ENCODE data around the gene LCN12. TPM values are rescaled to one million over a fixed set of nuclear protein-coding genes. Genes with fewer than 3 reads are reported as not detected.

LCN12 gene
- polyA plus RNA-seq, 3 donors: 0.29 TPM; not detected in 2

DNA sequence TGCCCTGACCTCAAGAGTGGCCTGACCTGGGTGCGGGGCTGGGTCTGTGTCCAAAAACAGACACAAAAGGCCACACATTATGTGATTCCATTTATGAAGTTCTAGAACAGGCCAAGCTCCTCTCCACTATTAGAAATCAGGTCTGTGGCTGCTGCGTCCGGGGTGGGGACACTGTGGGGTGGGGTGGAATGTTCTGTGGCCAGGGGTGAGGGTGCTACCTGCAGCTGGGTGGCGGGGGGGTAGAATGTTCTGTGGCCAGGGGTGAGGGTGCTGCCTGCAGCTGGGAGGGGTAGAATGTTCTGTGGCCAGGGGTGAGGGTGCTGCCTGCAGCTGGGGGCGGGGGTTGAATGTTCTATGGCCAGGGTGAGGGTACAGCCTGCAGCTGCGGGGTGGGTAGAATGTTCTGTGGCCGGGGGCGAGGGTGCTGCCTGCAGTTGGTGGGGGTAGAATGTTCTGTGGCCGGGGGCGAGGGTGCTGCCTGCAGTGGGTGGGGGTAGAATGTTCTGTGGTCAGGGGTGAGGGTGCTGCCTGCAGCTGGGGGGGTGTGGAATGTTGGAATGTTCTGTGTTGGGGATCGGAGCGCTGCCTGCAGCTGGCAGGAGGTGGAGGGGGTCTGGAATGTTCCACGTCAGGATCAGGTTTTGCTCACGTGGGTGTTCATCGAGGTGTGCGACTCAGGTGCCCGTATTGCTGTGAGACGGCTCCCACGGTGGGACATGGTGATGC, 8.3 kb downstream of the LCN12 start:
- peaks cover 3% of the 10 kb centered on the region for H3K4me1 Mint-ChIP-seq
- H3K36me3 ChIP-seq (replicated peaks in 1 of 2; ENCODE audit: control insufficient read depth in 1 of 2, insufficient read depth in 2 of 2, low read length in 2 of 2): no peaks in the 10 kb centered on the region
- peaks cover 4 to 6% of the 10 kb centered on the region in 2 donors for H3K4me1 ChIP-seq (ENCODE audit: control insufficient read depth in 1 of 2, insufficient read depth in 2 of 2, low read length in 2 of 2)

DNA sequence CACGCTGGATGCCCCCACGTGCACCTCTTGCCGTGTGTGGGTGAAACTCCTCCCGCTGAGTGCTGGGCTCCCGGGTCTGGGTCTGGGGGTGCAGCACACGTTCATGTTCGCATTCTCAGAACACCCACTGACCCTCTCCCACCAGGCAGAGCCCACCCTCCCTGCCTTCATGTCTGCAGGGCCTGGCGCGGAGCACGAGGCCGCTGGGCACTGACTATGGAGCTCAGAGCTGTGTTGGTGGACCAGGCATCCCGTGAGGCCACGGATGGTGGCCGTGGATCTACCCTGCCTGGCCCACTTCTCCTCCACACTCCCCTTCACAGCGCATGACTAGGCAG, 8.8 kb downstream of the LCN12 start:
- 93% methylated on average over 12 of the region's 15 CpGs for WGBS (ENCODE audit: insufficient coverage)
- Mint-ChIP-seq H3K4me1 (peaks cover 8% of the 10 kb centered on the region), H3K27ac (no peak overlapping the region), H3K9me3 (peaks cover 0 to 5% (median 3%) of the 10 kb centered on the region in 7 donors), H3K27me3 (ENCODE audit: low read depth in 3 of 3) (peaks cover 6 to 11% (median 7%) of the 10 kb centered on the region in 3 donors), H3K4me3 (no peak overlapping the region), H3K36me3 (no peaks in the 10 kb centered on the region)
- no peaks in the 10 kb centered on the region for H4K20me1 ChIP-seq (ENCODE audit: insufficient read depth, low read length)
- H3K27ac ChIP-seq (ENCODE audit: low read depth in 1 of 2, low read length in 2 of 2): no peak overlapping the region
- H2AFZ ChIP-seq (ENCODE audit: insufficient read depth, low read depth, low read length, poor library complexity, severe bottlenecking): no peak overlapping the region
- H3K27me3 ChIP-seq (ENCODE audit: control insufficient read depth in 2 of 2, insufficient read depth in 2 of 2, low read length in 2 of 2): no peaks in the 10 kb centered on the region
- DNase-seq: no peak
- H3K9ac ChIP-seq (ENCODE audit: insufficient read depth, low read length, poor library complexity, severe bottlenecking): no peak overlapping the region
- no peaks in the 10 kb centered on the region for H3K79me2 ChIP-seq (ENCODE audit: insufficient read depth, low read length)
- H3K4me2 ChIP-seq (replicated peaks; ENCODE audit: extremely low read depth, low read length, poor library complexity, severe bottlenecking): no peak overlapping the region
- H3K4me1 ChIP-seq (ENCODE audit: control insufficient read depth in 1 of 2, insufficient read depth in 2 of 2, low read length in 2 of 2): peaks cover 4 to 8% of the 10 kb centered on the region in 2 donors
- TF ChIP-seq, protein P1, sequence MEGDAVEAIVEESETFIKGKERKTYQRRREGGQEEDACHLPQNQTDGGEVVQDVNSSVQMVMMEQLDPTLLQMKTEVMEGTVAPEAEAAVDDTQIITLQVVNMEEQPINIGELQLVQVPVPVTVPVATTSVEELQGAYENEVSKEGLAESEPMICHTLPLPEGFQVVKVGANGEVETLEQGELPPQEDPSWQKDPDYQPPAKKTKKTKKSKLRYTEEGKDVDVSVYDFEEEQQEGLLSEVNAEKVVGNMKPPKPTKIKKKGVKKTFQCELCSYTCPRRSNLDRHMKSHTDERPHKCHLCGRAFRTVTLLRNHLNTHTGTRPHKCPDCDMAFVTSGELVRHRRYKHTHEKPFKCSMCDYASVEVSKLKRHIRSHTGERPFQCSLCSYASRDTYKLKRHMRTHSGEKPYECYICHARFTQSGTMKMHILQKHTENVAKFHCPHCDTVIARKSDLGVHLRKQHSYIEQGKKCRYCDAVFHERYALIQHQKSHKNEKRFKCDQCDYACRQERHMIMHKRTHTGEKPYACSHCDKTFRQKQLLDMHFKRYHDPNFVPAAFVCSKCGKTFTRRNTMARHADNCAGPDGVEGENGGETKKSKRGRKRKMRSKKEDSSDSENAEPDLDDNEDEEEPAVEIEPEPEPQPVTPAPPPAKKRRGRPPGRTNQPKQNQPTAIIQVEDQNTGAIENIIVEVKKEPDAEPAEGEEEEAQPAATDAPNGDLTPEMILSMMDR (IDR thresholded peaks at IDR 0.05): no peak
- no peaks in the 10 kb centered on the region for H3K36me3 ChIP-seq (replicated peaks in 1 of 2; ENCODE audit: control insufficient read depth in 1 of 2, insufficient read depth in 2 of 2, low read length in 2 of 2)
- H3K4me3 ChIP-seq (replicated peaks in 1 of 3; ENCODE audit: low read depth in 2 of 3, low read length in 3 of 3): no peak overlapping the region
- H3K9me3 ChIP-seq (replicated peaks in 1 of 2; ENCODE audit: control insufficient read depth in 1 of 2, insufficient read depth in 1 of 2, low read length in 2 of 2): no peaks in the 10 kb centered on the region
- intact Hi-C loops (cut with micrococcal nuclease): no loop called here

More for the DNA sequence above, 8.3 kb downstream of the LCN12 start:
- no peak overlapping the region for H3K4me3 ChIP-seq (replicated peaks in 1 of 3; ENCODE audit: low read depth in 2 of 3, low read length in 3 of 3)
- no peaks in the 10 kb centered on the region for H3K27me3 ChIP-seq (ENCODE audit: control insufficient read depth in 2 of 2, insufficient read depth in 2 of 2, low read length in 2 of 2)
- no peak overlapping the region for H3K27ac Mint-ChIP-seq
- no peak overlapping the region for H3K27ac ChIP-seq (ENCODE audit: low read depth in 1 of 2, low read length in 2 of 2)
- H4K20me1 ChIP-seq (ENCODE audit: insufficient read depth, low read length): no peaks in the 10 kb centered on the region
- no peaks in the 10 kb centered on the region for H3K36me3 Mint-ChIP-seq
- no peak overlapping the region for H3K9ac ChIP-seq (ENCODE audit: insufficient read depth, low read length, poor library complexity, severe bottlenecking)
- H2AFZ ChIP-seq (ENCODE audit: insufficient read depth, low read depth, low read length, poor library complexity, severe bottlenecking): no peak overlapping the region
- peaks cover under 1 to 6% (median 2%) of the 10 kb centered on the region in 3 donors for H3K27me3 Mint-ChIP-seq (ENCODE audit: low read depth in 3 of 3)
- no peak overlapping the region for H3K4me2 ChIP-seq (replicated peaks; ENCODE audit: extremely low read depth, low read length, poor library complexity, severe bottlenecking)
- no peak overlapping the region for H3K4me3 Mint-ChIP-seq
- intact Hi-C loops (cut with micrococcal nuclease): no loop called here
- peaks cover 0 to 5% (median 3%) of the 10 kb centered on the region in 7 donors for H3K9me3 Mint-ChIP-seq
- no peak for DNase-seq
- 95% methylated on average over 11 of the region's 19 CpGs for WGBS (ENCODE audit: insufficient coverage)
- H3K9me3 ChIP-seq (replicated peaks in 1 of 2; ENCODE audit: control insufficient read depth in 1 of 2, insufficient read depth in 1 of 2, low read length in 2 of 2): no peaks in the 10 kb centered on the region
- TF ChIP-seq, protein P1 (IDR thresholded peaks at IDR 0.05): no peak
- no peaks in the 10 kb centered on the region for H3K79me2 ChIP-seq (ENCODE audit: insufficient read depth, low read length)
